Panc1 (cell line): Measurements from ENCODE around the gene ZBTB25. TPM values are rescaled to one million over a fixed set of nuclear protein-coding genes. Genes with fewer than 3 reads are reported as not detected.

Source experiments
- ATAC-seq: fragments of 200-7000 bp; cut with Tn5 transposase; 2 replicates; pipeline ENCODE4 v1.9.1; 2020; ENCODE audit warnings: mild to moderate bottlenecking, moderate library complexity
- BruUV-seq: library from RNA; stranded (reverse); fragments of 400-500 nt; replicated peaks from 2 replicates; lab custom pipeline; 2021; lab: Mats Ljungman, UMichigan
- CTCF ChIA-PET: fragments of 300-600 bp; sonication (Branson Sonifier 250); formaldehyde crosslinking; loops from one replicate; lab custom pipeline; 2022; ENCODE audit warnings: antibody characterized with exemption; lab: Charles Lee
- POLR2A ChIA-PET: fragments of 300-600 bp; sonication (Branson Sonifier 250); formaldehyde crosslinking; loops from one replicate; lab custom pipeline; 2022; ENCODE audit warnings: antibody characterized with exemption; lab: Charles Lee
- DNase-seq: peaks from one replicate; pipeline ENCODE4 v3.0.0-alpha.2; 2010; ENCODE audit warnings: low read depth, low spot score
- H3K27ac ChIP-seq: 2 replicates; pipeline ENCODE4 v1.5.1; 2011; ENCODE audit warnings: mild to moderate bottlenecking, low read length, inconsistent platforms
- H3K27me3 ChIP-seq: fragments of 200-500 bp; sonication (Bioruptor generic); 2 replicates; pipeline ENCODE4 v1.6.0; 2014; ENCODE audit warnings: low read length, inconsistent platforms; ENCODE audit not compliant: control insufficient read depth, insufficient read depth
- H3K36me3 ChIP-seq: fragments of 200-500 bp; sonication (Bioruptor generic); 2 replicates; pipeline ENCODE4 v1.5.1; 2014; ENCODE audit warnings: inconsistent platforms, mild to moderate bottlenecking, low read length, moderate library complexity; ENCODE audit not compliant: control insufficient read depth, insufficient read depth
- H3K4me1 ChIP-seq: 2 replicates; pipeline ENCODE4 v1.5.1; 2011; ENCODE audit warnings: inconsistent platforms, mild to moderate bottlenecking, low read length, moderate library complexity; ENCODE audit not compliant: control insufficient read depth, insufficient read depth
- H3K4me3 ChIP-seq, 2 experiments: 2 replicates each; pipeline ENCODE4 v1.5.1; 2011 to 2012; ENCODE audit warnings: low read depth in 2 of 2, low read length in 2 of 2, mild to moderate bottlenecking in 2 of 2, inconsistent platforms in 1 of 2, moderate library complexity in 1 of 2
- H3K9me3 ChIP-seq: fragments of 200-500 bp; sonication (Bioruptor generic); 2 replicates; pipeline ENCODE4 v1.5.1; 2014; ENCODE audit warnings: low read depth, mild to moderate bottlenecking, inconsistent platforms, low read length, moderate library complexity; ENCODE audit not compliant: control insufficient read depth, insufficient read depth
- POLR2AphosphoS5 ChIP-seq: IDR thresholded peaks from 2 replicates; pipeline ENCODE4 v1.6.1; 2012; ENCODE audit warnings: mild to moderate bottlenecking, low read depth, low read length, moderate library complexity
- SIN3A ChIP-seq: IDR thresholded peaks from 2 replicates; pipeline ENCODE4 v1.6.1; 2012; ENCODE audit warnings: low read depth, mild to moderate bottlenecking, low read length, moderate library complexity, borderline replicate concordance; ENCODE audit not compliant: insufficient read depth
- TCF7L2 ChIP-seq: IDR thresholded peaks from 2 replicates; pipeline ENCODE4 v1.6.1; 2011; ENCODE audit warnings: mild to moderate bottlenecking, low read depth, low read length, inconsistent platforms
- in situ Hi-C: cut with HindIII; loops from 2 replicates; pipeline ENCODE4 v1.10.0; 2016; ENCODE audit warnings: low sequenced_read_pairs, low pct_unique_long_range_greater_than_20kb
- intact Hi-C: fragments of 100-400 bp; cut with micrococcal nuclease; formaldehyde crosslinking; loops from one replicate; pipeline ENCODE4 v1.10.0; 2022; ENCODE audit not compliant: unreplicated experiment
- total RNA-seq: library from RNA; stranded (reverse); gene quantifications from one replicate; pipeline ENCODE4 v1.2.1, GENCODE V29; 2021; ENCODE audit not compliant: unreplicated experiment
- TF ChIP-seq, protein P1 (sequence below), 2 experiments: IDR thresholded peaks; 2 replicates each; pipeline ENCODE4 v1.6.1; 2011 to 2012; ENCODE audit warnings: low read depth in 2 of 2, control low read depth in 1 of 2, low read length in 1 of 2, mild to moderate bottlenecking in 1 of 2, moderate library complexity in 1 of 2; ENCODE audit not compliant: insufficient read depth in 1 of 2
- TF ChIP-seq, protein P2 (sequence below): fragments of 450-650 bp; IDR thresholded peaks from 2 replicates; pipeline ENCODE4 v1.5.1; 2017; ENCODE audit warnings: mild to moderate bottlenecking

ZBTB25 gene
- total RNA-seq, 1 experiment from 2014 or later, result 9.0 TPM

DNA sequence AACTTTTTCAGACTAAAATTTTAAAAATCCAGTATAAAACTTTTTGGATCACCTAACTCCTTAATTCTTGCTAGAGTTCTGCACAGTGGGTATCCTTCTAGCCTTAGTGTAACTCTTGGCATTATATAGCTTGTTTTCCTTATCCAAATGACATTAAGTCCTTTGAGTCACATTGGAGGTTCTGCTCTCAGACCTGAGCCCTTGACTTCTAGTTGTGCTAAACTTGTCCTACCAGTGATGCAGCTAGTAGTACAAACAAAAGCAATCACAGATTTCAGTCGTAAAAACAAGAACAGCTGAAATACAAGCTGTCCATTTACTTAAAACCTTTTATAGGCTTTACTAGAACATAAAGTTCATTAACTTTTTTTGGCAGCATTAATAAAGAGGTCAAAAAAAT lies 11.4 kb upstream of the ZBTB25 start:
- Histone ChIP-seq H3K9me3 (no peaks in the 10 kb centered on the region), H3K27ac (no peak overlapping the region), H3K4me1 (peaks cover 8% of the 10 kb centered on the region), H3K27me3 (no peaks in the 10 kb centered on the region), H3K4me3 (no peak overlapping the region), H3K36me3 (no peaks in the 10 kb centered on the region; the same call in 1 of the 2 replicates)
- CTCF ChIA-PET, result no interaction called here
- no TSS peak for BruUV-seq
- TF ChIP-seq POLR2AphosphoS5, result no peak
- TF ChIP-seq SIN3A, result no peak
- TF ChIP-seq, protein P1, sequence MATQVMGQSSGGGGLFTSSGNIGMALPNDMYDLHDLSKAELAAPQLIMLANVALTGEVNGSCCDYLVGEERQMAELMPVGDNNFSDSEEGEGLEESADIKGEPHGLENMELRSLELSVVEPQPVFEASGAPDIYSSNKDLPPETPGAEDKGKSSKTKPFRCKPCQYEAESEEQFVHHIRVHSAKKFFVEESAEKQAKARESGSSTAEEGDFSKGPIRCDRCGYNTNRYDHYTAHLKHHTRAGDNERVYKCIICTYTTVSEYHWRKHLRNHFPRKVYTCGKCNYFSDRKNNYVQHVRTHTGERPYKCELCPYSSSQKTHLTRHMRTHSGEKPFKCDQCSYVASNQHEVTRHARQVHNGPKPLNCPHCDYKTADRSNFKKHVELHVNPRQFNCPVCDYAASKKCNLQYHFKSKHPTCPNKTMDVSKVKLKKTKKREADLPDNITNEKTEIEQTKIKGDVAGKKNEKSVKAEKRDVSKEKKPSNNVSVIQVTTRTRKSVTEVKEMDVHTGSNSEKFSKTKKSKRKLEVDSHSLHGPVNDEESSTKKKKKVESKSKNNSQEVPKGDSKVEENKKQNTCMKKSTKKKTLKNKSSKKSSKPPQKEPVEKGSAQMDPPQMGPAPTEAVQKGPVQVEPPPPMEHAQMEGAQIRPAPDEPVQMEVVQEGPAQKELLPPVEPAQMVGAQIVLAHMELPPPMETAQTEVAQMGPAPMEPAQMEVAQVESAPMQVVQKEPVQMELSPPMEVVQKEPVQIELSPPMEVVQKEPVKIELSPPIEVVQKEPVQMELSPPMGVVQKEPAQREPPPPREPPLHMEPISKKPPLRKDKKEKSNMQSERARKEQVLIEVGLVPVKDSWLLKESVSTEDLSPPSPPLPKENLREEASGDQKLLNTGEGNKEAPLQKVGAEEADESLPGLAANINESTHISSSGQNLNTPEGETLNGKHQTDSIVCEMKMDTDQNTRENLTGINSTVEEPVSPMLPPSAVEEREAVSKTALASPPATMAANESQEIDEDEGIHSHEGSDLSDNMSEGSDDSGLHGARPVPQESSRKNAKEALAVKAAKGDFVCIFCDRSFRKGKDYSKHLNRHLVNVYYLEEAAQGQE (IDR thresholded peaks at IDR 0.05; ENCODE audit: insufficient read depth in 1 of 2, low read depth in 2 of 2, low read length in 1 of 2), result no peak
- TF ChIP-seq, protein P2, sequence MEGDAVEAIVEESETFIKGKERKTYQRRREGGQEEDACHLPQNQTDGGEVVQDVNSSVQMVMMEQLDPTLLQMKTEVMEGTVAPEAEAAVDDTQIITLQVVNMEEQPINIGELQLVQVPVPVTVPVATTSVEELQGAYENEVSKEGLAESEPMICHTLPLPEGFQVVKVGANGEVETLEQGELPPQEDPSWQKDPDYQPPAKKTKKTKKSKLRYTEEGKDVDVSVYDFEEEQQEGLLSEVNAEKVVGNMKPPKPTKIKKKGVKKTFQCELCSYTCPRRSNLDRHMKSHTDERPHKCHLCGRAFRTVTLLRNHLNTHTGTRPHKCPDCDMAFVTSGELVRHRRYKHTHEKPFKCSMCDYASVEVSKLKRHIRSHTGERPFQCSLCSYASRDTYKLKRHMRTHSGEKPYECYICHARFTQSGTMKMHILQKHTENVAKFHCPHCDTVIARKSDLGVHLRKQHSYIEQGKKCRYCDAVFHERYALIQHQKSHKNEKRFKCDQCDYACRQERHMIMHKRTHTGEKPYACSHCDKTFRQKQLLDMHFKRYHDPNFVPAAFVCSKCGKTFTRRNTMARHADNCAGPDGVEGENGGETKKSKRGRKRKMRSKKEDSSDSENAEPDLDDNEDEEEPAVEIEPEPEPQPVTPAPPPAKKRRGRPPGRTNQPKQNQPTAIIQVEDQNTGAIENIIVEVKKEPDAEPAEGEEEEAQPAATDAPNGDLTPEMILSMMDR, result no peak
- TF ChIP-seq TCF7L2, result no peak
- POLR2A ChIA-PET, result interaction anchor here (0.5 kb wide), 1 partner anchor 717 kb away, joined by 8 read pairs; no protein-coding TSS in a partner anchor
- in situ Hi-C loops, result no loop called here
- ATAC-seq (no peak), DNase-seq (no peak)
- intact Hi-C loops, result no loop called here

DNA sequence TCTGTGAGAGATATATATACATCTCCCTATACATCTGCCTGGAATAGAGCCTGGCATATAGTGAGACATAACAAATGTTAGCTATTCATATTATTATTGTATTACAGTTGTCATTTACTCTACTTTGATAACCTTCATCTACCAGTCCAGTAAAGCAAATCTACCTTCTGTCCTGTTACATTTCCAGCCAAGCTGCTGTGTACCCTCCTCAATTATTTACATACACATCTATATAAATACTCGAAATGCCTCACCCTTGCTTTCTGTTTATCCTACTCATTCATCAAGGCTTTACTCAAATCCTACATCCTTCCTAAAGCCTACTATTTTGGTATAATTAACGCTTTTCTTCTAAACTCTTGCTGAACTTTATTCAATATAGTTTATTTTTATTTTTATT lies 9.6 kb upstream of the ZBTB25 start:
- no peak overlapping the region for H3K4me3 ChIP-seq
- no peaks in the 10 kb centered on the region for H3K9me3 ChIP-seq
- CTCF ChIA-PET, result no interaction called here
- H3K4me1 ChIP-seq, result peaks cover 19% of the 10 kb centered on the region
- POLR2A ChIA-PET, result no interaction called here
- in situ Hi-C loops (no loop called here), intact Hi-C loops (no loop called here)
- no peaks in the 10 kb centered on the region for H3K27me3 ChIP-seq
- TF ChIP-seq, protein P1 (IDR thresholded peaks at IDR 0.05; ENCODE audit: insufficient read depth in 1 of 2, low read depth in 2 of 2, low read length in 1 of 2), result no peak
- TF ChIP-seq SIN3A (no peak), POLR2AphosphoS5 (no peak)
- no peaks in the 10 kb centered on the region; the same call in 1 of the 2 replicates for H3K36me3 ChIP-seq
- DNase-seq (no peak), ATAC-seq (no peak)
- H3K27ac ChIP-seq, result no peak overlapping the region
- BruUV-seq, result no TSS peak
